ENCODE data around the gene PLXNA2.

- TF ChIP-seq, protein P1, sequence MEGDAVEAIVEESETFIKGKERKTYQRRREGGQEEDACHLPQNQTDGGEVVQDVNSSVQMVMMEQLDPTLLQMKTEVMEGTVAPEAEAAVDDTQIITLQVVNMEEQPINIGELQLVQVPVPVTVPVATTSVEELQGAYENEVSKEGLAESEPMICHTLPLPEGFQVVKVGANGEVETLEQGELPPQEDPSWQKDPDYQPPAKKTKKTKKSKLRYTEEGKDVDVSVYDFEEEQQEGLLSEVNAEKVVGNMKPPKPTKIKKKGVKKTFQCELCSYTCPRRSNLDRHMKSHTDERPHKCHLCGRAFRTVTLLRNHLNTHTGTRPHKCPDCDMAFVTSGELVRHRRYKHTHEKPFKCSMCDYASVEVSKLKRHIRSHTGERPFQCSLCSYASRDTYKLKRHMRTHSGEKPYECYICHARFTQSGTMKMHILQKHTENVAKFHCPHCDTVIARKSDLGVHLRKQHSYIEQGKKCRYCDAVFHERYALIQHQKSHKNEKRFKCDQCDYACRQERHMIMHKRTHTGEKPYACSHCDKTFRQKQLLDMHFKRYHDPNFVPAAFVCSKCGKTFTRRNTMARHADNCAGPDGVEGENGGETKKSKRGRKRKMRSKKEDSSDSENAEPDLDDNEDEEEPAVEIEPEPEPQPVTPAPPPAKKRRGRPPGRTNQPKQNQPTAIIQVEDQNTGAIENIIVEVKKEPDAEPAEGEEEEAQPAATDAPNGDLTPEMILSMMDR (IDR thresholded peaks at IDR 0.05) = no peak
- TF ChIP-seq POLR2AphosphoS5 (IDR thresholded peaks at IDR 0.05) (peak in 1 of 2 donors; percentile 11), POLR2A (IDR thresholded peaks at IDR 0.05; ENCODE audit: low read depth) (no peak), EP300 (IDR thresholded peaks at IDR 0.05) (no peak)
Observed at GRCh38 chr1:208101661-208102431, 142.3 kb downstream of the PLXNA2 start.
